ENCODE results near the gene ZFPM1.

ZFPM1 gene

GRCh38 chr16:88530858-88531203 lies 77.8 kb downstream of the ZFPM1 start:
- DNase-seq, result no peak

GRCh38 chr16:88531346-88531745 lies 78.3 kb downstream of the ZFPM1 start:
- no peak for DNase-seq

- no peak for DNase-seq
Measured at GRCh38 chr16:88531931-88532433, 78.9 kb downstream of the ZFPM1 start.

GRCh38 chr16:88532434-88533241 lies 79.6 kb downstream of the ZFPM1 start:
- DNase-seq, result no peak

GRCh38 chr16:88533381-88533917 lies 80.4 kb downstream of the ZFPM1 start:
- DNase-seq, result no peak

GRCh38 chr16:88533932-88534637 lies 81.0 kb downstream of the ZFPM1 start:
- DNase-seq, result peak; percentile 84

GRCh38 chr16:88534638-88535190 lies 81.6 kb downstream of the ZFPM1 start:
- DNase-seq, result peak; percentile 50

- DNase-seq, result no peak
Measured at GRCh38 chr16:88535191-88535856, 82.2 kb downstream of the ZFPM1 start.

- no peak for DNase-seq
Measured at GRCh38 chr16:88535857-88536222, 82.8 kb downstream of the ZFPM1 start.

- no peak for DNase-seq
Measured at GRCh38 chr16:88536510-88536909, 83.4 kb downstream of the ZFPM1 start.

- no peak for DNase-seq
Measured at GRCh38 chr16:88536971-88537751, 84.1 kb downstream of the ZFPM1 start.

- no peak for DNase-seq
Measured at GRCh38 chr16:88537859-88538258, 84.8 kb downstream of the ZFPM1 start.

- no peak for DNase-seq
Measured at GRCh38 chr16:88538366-88539060, 85.4 kb downstream of the ZFPM1 start.

- no peak for DNase-seq
Measured at GRCh38 chr16:88539261-88539651, 86.2 kb downstream of the ZFPM1 start.

GRCh38 chr16:88539652-88540345 lies 86.7 kb downstream of the ZFPM1 start:
- no peak for DNase-seq

- no peak for DNase-seq
Measured at GRCh38 chr16:88540346-88540977, 87.4 kb downstream of the ZFPM1 start.

GRCh38 chr16:88541831-88542616 lies 88.9 kb downstream of the ZFPM1 start:
- DNase-seq, result no peak

GRCh38 chr16:88543230-88543813 lies 90.2 kb downstream of the ZFPM1 start:
- DNase-seq, result no peak

GRCh38 chr16:88545781-88546180 lies 92.7 kb downstream of the ZFPM1 start:
- DNase-seq, result no peak

Measured in activated CD4-positive, alpha-beta T cell treated with anti-CD3 and anti-CD28 coated beads, Interleukin-2, amount 50 U/mL, for 16 hours (primary cell).